ENCODE measurements around the gene MAL. TPM values are rescaled to one million over a fixed set of nuclear protein-coding genes. Genes with fewer than 3 reads are reported as not detected.
"Not testable (repeated sequence)": the region's sequence is repeated elsewhere in the genome, so short reads cannot be mapped to it uniquely, and the experiment has no call there.

Gene MAL
- total RNA-seq, 1 donor from 2014 or later: not detected

- no peak for DNase-seq (ENCODE audit: low spot score in 2 of 2)
- FAIRE-seq: no peak
These were observed 5.7 kb downstream of the MAL start for GRCh38 chr2:95031076-95031725.

GRCh38 chr2:95031726-95032116 lies 6.2 kb downstream of the MAL start:
- DNase-seq (ENCODE audit: low spot score in 2 of 2): no peak
- no peak for FAIRE-seq

- DNase-seq (ENCODE audit: low spot score in 2 of 2) (no peak), FAIRE-seq (no peak)
These were observed 6.8 kb downstream of the MAL start for GRCh38 chr2:95032341-95032740.

- DNase-seq (ENCODE audit: low spot score in 2 of 2) (no peak), FAIRE-seq (no peak)
These were observed 7.5 kb downstream of the MAL start for GRCh38 chr2:95032868-95033603.

GRCh38 chr2:95034221-95034620 lies 8.7 kb downstream of the MAL start:
- FAIRE-seq (no peak), DNase-seq (ENCODE audit: low spot score in 2 of 2) (peak in 1 of 2 donors; percentile 36)

- FAIRE-seq: no peak
These were observed 9.3 kb downstream of the MAL start for GRCh38 chr2:95034818-95035217.

GRCh38 chr2:95036596-95037383 lies 11.3 kb downstream of the MAL start:
- no peak for FAIRE-seq
- DNase-seq (ENCODE audit: low spot score in 2 of 2): no peak

More at GRCh38 chr2:95034818-95035217, 9.3 kb downstream of the MAL start:
- DNase-seq (ENCODE audit: low spot score in 2 of 2): no peak

- FAIRE-seq: no peak
These were observed 11.9 kb downstream of the MAL start for GRCh38 chr2:95037384-95037839.

GRCh38 chr2:95037841-95038585 lies 12.5 kb downstream of the MAL start:
- DNase-seq (ENCODE audit: low spot score in 2 of 2); FAIRE-seq: not testable (repeated sequence)

More at GRCh38 chr2:95037384-95037839, 11.9 kb downstream of the MAL start:
- no peak for DNase-seq (ENCODE audit: low spot score in 2 of 2)

- FAIRE-seq (no peak), DNase-seq (ENCODE audit: low spot score in 2 of 2) (no peak)
These were observed 13.3 kb downstream of the MAL start for GRCh38 chr2:95038635-95039298.

- FAIRE-seq: no peak
These were observed 13.9 kb downstream of the MAL start for GRCh38 chr2:95039363-95039762.

GRCh38 chr2:95039978-95040377 lies 14.5 kb downstream of the MAL start:
- DNase-seq (ENCODE audit: low spot score in 2 of 2) (no peak), FAIRE-seq (no peak)

More at GRCh38 chr2:95039363-95039762, 13.9 kb downstream of the MAL start:
- no peak for DNase-seq (ENCODE audit: low spot score in 2 of 2)

- FAIRE-seq: no peak
These were observed 14.9 kb downstream of the MAL start for GRCh38 chr2:95040426-95040825.

GRCh38 chr2:95041060-95041823 lies 15.7 kb downstream of the MAL start:
- FAIRE-seq (no peak), DNase-seq (ENCODE audit: low spot score in 2 of 2) (no peak)

More at GRCh38 chr2:95040426-95040825, 14.9 kb downstream of the MAL start:
- DNase-seq (ENCODE audit: low spot score in 2 of 2): no peak

- no peak for FAIRE-seq
- no peak for DNase-seq (ENCODE audit: low spot score in 2 of 2)
These were observed 16.4 kb downstream of the MAL start for GRCh38 chr2:95041824-95042442.

- no peak for DNase-seq (ENCODE audit: low spot score in 2 of 2)
These were observed 17.2 kb downstream of the MAL start for GRCh38 chr2:95042472-95043271.

GRCh38 chr2:95043300-95044093 lies 18.0 kb downstream of the MAL start:
- peak; percentile 56 to 77 for DNase-seq (ENCODE audit: low spot score in 2 of 2)

More at GRCh38 chr2:95042472-95043271, 17.2 kb downstream of the MAL start:
- no peak for FAIRE-seq

More at GRCh38 chr2:95043300-95044093, 18.0 kb downstream of the MAL start:
- no peak for FAIRE-seq
